GM18520 (cell line): ENCODE results near the gene ZEB2.

Experiments
- ATAC-seq: cut with Tn5 transposase; IDR thresholded peaks from one replicate; pipeline ENCODE4 v1.9.1; 2021; ENCODE audit not compliant: unreplicated experiment

ZEB2 gene

GRCh38 chr2:144519934-144520731, at the start of gene ZEB2:
Gene ZEB2 (minus strand): TSS chr2:144520119. CDS start chr2:144517350, 2,769 bp downstream.
- ATAC-seq = no peak

- no peak for ATAC-seq
These were observed 47.8 kb upstream of the ZEB2 start for GRCh38 chr2:144567745-144568144.

- ATAC-seq = no peak
These were observed 46.5 kb upstream of the ZEB2 start for GRCh38 chr2:144566448-144566847.

- no peak for ATAC-seq
These were observed 40.3 kb upstream of the ZEB2 start for GRCh38 chr2:144560251-144560650.

GRCh38 chr2:144559681-144560080, 39.8 kb upstream of the ZEB2 start:
- no peak for ATAC-seq

- ATAC-seq = no peak
These were observed 39.3 kb upstream of the ZEB2 start for GRCh38 chr2:144559242-144559641.

- no peak for ATAC-seq
These were observed 34.7 kb upstream of the ZEB2 start for GRCh38 chr2:144554492-144555210.

GRCh38 chr2:144553379-144553778, 33.5 kb upstream of the ZEB2 start:
- no peak for ATAC-seq

GRCh38 chr2:144552821-144553220, 32.9 kb upstream of the ZEB2 start:
- ATAC-seq = no peak

- ATAC-seq = no peak
These were observed 31.0 kb upstream of the ZEB2 start for GRCh38 chr2:144550911-144551310.

- no peak for ATAC-seq
These were observed 30.2 kb upstream of the ZEB2 start for GRCh38 chr2:144550084-144550483.

- ATAC-seq = peak; percentile 77
These were observed 28.7 kb upstream of the ZEB2 start for GRCh38 chr2:144548532-144549191.

GRCh38 chr2:144548088-144548487, 28.2 kb upstream of the ZEB2 start:
- ATAC-seq = no peak

GRCh38 chr2:144547494-144547893, 27.6 kb upstream of the ZEB2 start:
- no peak for ATAC-seq

- ATAC-seq = no peak
These were observed 27.0 kb upstream of the ZEB2 start for GRCh38 chr2:144546933-144547332.

- ATAC-seq = no peak
These were observed 25.9 kb upstream of the ZEB2 start for GRCh38 chr2:144545787-144546186.

- no peak for ATAC-seq
These were observed 24.1 kb upstream of the ZEB2 start for GRCh38 chr2:144544053-144544452.

- ATAC-seq = no peak
These were observed 21.5 kb upstream of the ZEB2 start for GRCh38 chr2:144541396-144541795.

- ATAC-seq = no peak
These were observed 19.4 kb upstream of the ZEB2 start for GRCh38 chr2:144539289-144539782.

- no peak for ATAC-seq
These were observed 15.4 kb upstream of the ZEB2 start for GRCh38 chr2:144535300-144535699.

GRCh38 chr2:144533221-144533620, 13.3 kb upstream of the ZEB2 start:
- ATAC-seq = no peak

- no peak for ATAC-seq
These were observed 10.7 kb upstream of the ZEB2 start for GRCh38 chr2:144530596-144530995.
